H9 (cell line): Measurements from ENCODE around the gene FHOD3. TPM values are rescaled to one million over a fixed set of nuclear protein-coding genes. Genes with fewer than 3 reads are reported as not detected.

Experiments
- DNase-seq: peaks from one replicate; pipeline ENCODE4 v3.0.0-alpha.2; 2017
- H2AFZ ChIP-seq: one replicate; pipeline ENCODE4 v1.6.1; 2013; ENCODE audit warnings: mild to moderate bottlenecking, low read length, control low read depth, moderate library complexity
- H2AK5ac ChIP-seq: 2 replicates; pipeline ENCODE4 v1.6.1; 2013; ENCODE audit warnings: low read length, control low read depth, mixed read lengths; ENCODE audit not compliant: insufficient read length
- H2BK120ac ChIP-seq: one replicate; pipeline ENCODE4 v1.6.1; 2013; ENCODE audit warnings: low read depth, mild to moderate bottlenecking, low read length, control low read depth, inconsistent platforms; ENCODE audit not compliant: poor library complexity, severe bottlenecking
- H2BK12ac ChIP-seq: 2 replicates; pipeline ENCODE4 v1.6.1; 2013; ENCODE audit warnings: low read length, control low read depth, mixed read lengths, low read depth; ENCODE audit not compliant: insufficient read length
- H2BK15ac ChIP-seq: 2 replicates; pipeline ENCODE4 v1.6.1; 2013; ENCODE audit warnings: low read depth, low read length, control low read depth
- H2BK20ac ChIP-seq: one replicate; pipeline ENCODE4 v1.6.1; 2013; ENCODE audit warnings: low read depth, mild to moderate bottlenecking, low read length, control low read depth, inconsistent platforms; ENCODE audit not compliant: poor library complexity, severe bottlenecking
- H2BK5ac ChIP-seq: 2 replicates; pipeline ENCODE4 v1.6.1; 2013; ENCODE audit warnings: low read length, control low read depth, mixed read lengths; ENCODE audit not compliant: insufficient read length
- H3K14ac ChIP-seq: 2 replicates; pipeline ENCODE4 v1.6.1; 2013; ENCODE audit warnings: low read length, control low read depth; ENCODE audit not compliant: insufficient read depth
- H3K18ac ChIP-seq: 2 replicates; pipeline ENCODE4 v1.6.1; 2013; ENCODE audit warnings: low read depth, mild to moderate bottlenecking, mixed read lengths, low read length, control low read depth; ENCODE audit not compliant: insufficient read length
- H3K23ac ChIP-seq: 2 replicates; pipeline ENCODE4 v1.6.1; 2013; ENCODE audit warnings: low read length, control low read depth, mixed read lengths, low read depth; ENCODE audit not compliant: insufficient read length
- H3K23me2 ChIP-seq: 2 replicates; pipeline ENCODE4 v1.6.1; 2013; ENCODE audit warnings: low read depth, mild to moderate bottlenecking, mixed read lengths, low read length, control low read depth; ENCODE audit not compliant: insufficient read length, poor library complexity, severe bottlenecking
- H3K27ac ChIP-seq: 2 replicates; pipeline ENCODE4 v1.5.1; 2013; ENCODE audit warnings: low read length, control low read depth, mixed read lengths, low read depth; ENCODE audit not compliant: insufficient read length
- H3K27me3 ChIP-seq: 2 replicates; pipeline ENCODE4 v1.6.1; 2013; ENCODE audit warnings: low read length, control low read depth, inconsistent platforms; ENCODE audit not compliant: insufficient read depth
- H3K4ac ChIP-seq: 2 replicates; pipeline ENCODE4 v1.6.1; 2013; ENCODE audit warnings: low read depth, mild to moderate bottlenecking, control low read depth, inconsistent platforms, low read length, moderate library complexity
- H3K4me1 ChIP-seq: 2 replicates; pipeline ENCODE4 v1.6.1; 2013; ENCODE audit warnings: low read length, control low read depth, inconsistent platforms; ENCODE audit not compliant: insufficient read depth
- H3K4me2 ChIP-seq: 2 replicates; pipeline ENCODE4 v1.6.1; 2013; ENCODE audit warnings: low read length, control low read depth, mixed read lengths; ENCODE audit not compliant: insufficient read length, insufficient read depth
- H3K56ac ChIP-seq: 2 replicates; pipeline ENCODE4 v1.6.1; 2013; ENCODE audit warnings: low read depth, mild to moderate bottlenecking, mixed read lengths, low read length, control low read depth; ENCODE audit not compliant: insufficient read length
- H3K79me1 ChIP-seq: 2 replicates; pipeline ENCODE4 v1.6.1; 2013; ENCODE audit warnings: low read depth, mild to moderate bottlenecking, moderate library complexity, low read length, control low read depth, inconsistent platforms; ENCODE audit not compliant: insufficient read depth, poor library complexity, severe bottlenecking
- H3K79me2 ChIP-seq: 2 replicates; pipeline ENCODE4 v1.6.1; 2013; ENCODE audit warnings: low read length, control low read depth, inconsistent platforms; ENCODE audit not compliant: insufficient read depth
- H3K9ac ChIP-seq: 2 replicates; pipeline ENCODE4 v1.6.1; 2013; ENCODE audit warnings: low read length, control low read depth, mixed read lengths; ENCODE audit not compliant: insufficient read length; ENCODE audit errors: extremely low read depth
- H3K9me3 ChIP-seq: one replicate; pipeline ENCODE4 v1.6.1; 2013; ENCODE audit warnings: low read depth, low read length, inconsistent platforms; ENCODE audit not compliant: control insufficient read depth
- H3T11ph ChIP-seq: one replicate; pipeline ENCODE4 v1.6.1; 2013; ENCODE audit warnings: mild to moderate bottlenecking, low read length, control low read depth, inconsistent platforms
- H4K20me1 ChIP-seq: one replicate; pipeline ENCODE4 v1.6.1; 2013; ENCODE audit not compliant: control insufficient read depth, insufficient read length, insufficient read depth
- H4K5ac ChIP-seq: 2 replicates; pipeline ENCODE4 v1.6.1; 2013; ENCODE audit warnings: low read depth, mild to moderate bottlenecking, mixed read lengths, low read length, control low read depth; ENCODE audit not compliant: insufficient read length
- H4K8ac ChIP-seq: replicated peaks from 2 replicates; pipeline ENCODE4 v1.6.1; 2013; ENCODE audit warnings: low read length, control low read depth, mixed read lengths, low read depth; ENCODE audit not compliant: insufficient read length
- H4K91ac ChIP-seq: 2 replicates; pipeline ENCODE4 v1.6.1; 2013; ENCODE audit warnings: low read depth, mild to moderate bottlenecking, moderate library complexity, mixed read lengths, low read length, control low read depth; ENCODE audit not compliant: insufficient read length
- H3K27ac Mint-ChIP-seq, 3 experiments: 2 replicates in 2 of 3; 3 replicates in 1 of 3; pipeline ENCODE4 v1.8.0; 2020 to 2021; ENCODE audit warnings: mixed read lengths in 3 of 3, mild to moderate bottlenecking in 1 of 3, moderate library complexity in 1 of 3
- H3K27me3 Mint-ChIP-seq: 2 replicates; pipeline ENCODE4 v1.8.0; 2021; ENCODE audit warnings: low read depth, mild to moderate bottlenecking, moderate library complexity, mixed read lengths
- H3K36me3 Mint-ChIP-seq, 3 experiments: 2 replicates in 2 of 3; 3 replicates in 1 of 3; pipeline ENCODE4 v1.8.0; 2020 to 2021; ENCODE audit warnings: low read depth in 3 of 3, mixed read lengths in 3 of 3; ENCODE audit not compliant: insufficient read depth in 1 of 3
- H3K4me1 Mint-ChIP-seq, 2 experiments: 2 replicates each; pipeline ENCODE4 v1.8.0; 2020; ENCODE audit warnings: mixed read lengths in 2 of 2
- H3K4me3 Mint-ChIP-seq, 2 experiments: 2 replicates in 1 of 2; 3 replicates in 1 of 2; pipeline ENCODE4 v1.8.0; 2020 to 2021; ENCODE audit warnings: mild to moderate bottlenecking in 2 of 2, mixed read lengths in 2 of 2, moderate library complexity in 1 of 2
- H3K9me3 Mint-ChIP-seq, 2 experiments: 2 replicates in 1 of 2; 3 replicates in 1 of 2; pipeline ENCODE4 v1.8.0; 2020; ENCODE audit warnings: mild to moderate bottlenecking in 2 of 2, mixed read lengths in 2 of 2, moderate library complexity in 1 of 2
- CTCF ChIP-seq: fragments of 200-600 bp; sonication (generic); conservative IDR thresholded peaks from 3 replicates; pipeline ENCODE4 v1.8.0; 2021; ENCODE audit warnings: antibody characterized with exemption, mild to moderate bottlenecking
- WGBS: extraction: QIAGEN DNeasy Blood & Tissue Kit; methylation state at CpG from one replicate; pipeline ENCODE4 v1.1.7; 2013; ENCODE audit warnings: missing lambda C conversion rate, low lambda C conversion rate, mixed read lengths; ENCODE audit not compliant: insufficient read length; ENCODE audit errors: extremely low coverage; 5-methylcytosine and 5-hydroxymethylcytosine counted together
- total RNA-seq: library from RNA; stranded (reverse); gene quantifications from 2 replicates; pipeline ENCODE4 v1.2.1, GENCODE V29; 2021

Gene FHOD3
- total RNA-seq, 1 experiment from 2014 or later, result 8.0 TPM

- Histone ChIP-seq H3K23me2 (no peaks in the 10 kb centered on the region), H2BK5ac (no peak overlapping the region), H2BK15ac (no peak overlapping the region), H3K23ac (no peak overlapping the region), H3K27me3 (no peaks in the 10 kb centered on the region), H3K9ac (no peak overlapping the region), H3K79me2 (no peaks in the 10 kb centered on the region), H3K27ac (no peak overlapping the region), H2BK20ac (no peak overlapping the region), H2AK5ac (no peak overlapping the region), H3K4ac (no peak overlapping the region), H2AFZ (no peak overlapping the region), H3K18ac (no peak overlapping the region), H4K91ac (no peak overlapping the region), H3K14ac (no peak overlapping the region), H4K8ac (no peak overlapping the region), H3K79me1 (no peaks in the 10 kb centered on the region), H3K9me3 (no peaks in the 10 kb centered on the region), H3K4me2 (no peak overlapping the region), H2BK12ac (no peak overlapping the region), H3T11ph (no peak overlapping the region), H3K4me1 (no peaks in the 10 kb centered on the region), H3K56ac (no peak overlapping the region), H2BK120ac (no peak overlapping the region), H4K5ac (no peak overlapping the region), H4K20me1 (no peaks in the 10 kb centered on the region)
- H3K9me3 Mint-ChIP-seq, result no peaks in the 10 kb centered on the region
- TF ChIP-seq CTCF, result no peak
- no CpG with 5 or more reads among the region's 3 CpGs for WGBS
- no peak for DNase-seq
- no peaks in the 10 kb centered on the region for H3K27me3 Mint-ChIP-seq
- H3K4me1 Mint-ChIP-seq, result peaks cover 0 to 10% of the 10 kb centered on the region in 2 experiments; a peak in 2 of 4 replicates
- H3K4me3 Mint-ChIP-seq, result no peak overlapping the region
- peaks cover 13 to 63% (median 44%) of the 10 kb centered on the region in 3 experiments; a peak in 6 of 7 replicates for H3K36me3 Mint-ChIP-seq
- H3K27ac Mint-ChIP-seq, result peak overlapping the region in 1 of 3 experiments; percentile 53; a peak in 3 of 7 replicates
Observed at GRCh38 chr18:36813824-36814223, 516.3 kb downstream of the FHOD3 start.
